Thyroid gland (tissue), 4 donors: ENCODE measurements around the gene PIGL.

Experiments used
- POLR2A ChIP-seq, 2 donors: fragments of 450-650 bp; IDR thresholded peaks; one replicate each; pipeline ENCODE4 v1.6.1; 2017; ENCODE audit warnings: antibody characterized with exemption in 2 of 2, mild to moderate bottlenecking in 2 of 2, moderate library complexity in 1 of 2
- TF ChIP-seq, protein P1 (sequence below), 6 experiments: fragments of 200-600 bp in 3 of 6; fragments of 450-650 bp in 3 of 6; sonication (generic) in 3 of 6; IDR thresholded peaks; one replicate each; pipeline ENCODE4 v1.5.1; 2016 to 2019; ENCODE audit warnings: antibody characterized with exemption in 6 of 6, mild to moderate bottlenecking in 2 of 6, inconsistent platforms in 1 of 6, moderate library complexity in 1 of 6

DNA sequence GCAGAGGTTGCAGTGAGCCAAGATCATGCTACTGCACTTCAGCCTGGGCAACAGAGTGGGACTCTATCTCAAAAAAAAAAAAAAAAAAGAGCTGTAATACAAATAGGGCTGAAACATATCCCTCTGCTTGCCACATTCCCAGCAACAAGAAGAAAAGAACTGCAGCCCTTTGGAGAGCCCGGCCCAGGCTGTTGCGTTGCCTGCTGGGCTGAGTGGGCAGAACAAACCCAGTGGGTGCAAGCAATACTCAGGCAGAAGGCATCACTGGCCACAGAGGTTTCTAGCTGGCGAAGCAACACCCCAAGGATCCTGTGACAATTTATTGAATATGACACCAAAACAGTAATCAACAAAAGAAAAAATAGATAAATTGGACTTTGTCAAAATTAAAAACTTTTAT, 44.0 kb downstream of the PIGL start:
- TF ChIP-seq, protein P1, sequence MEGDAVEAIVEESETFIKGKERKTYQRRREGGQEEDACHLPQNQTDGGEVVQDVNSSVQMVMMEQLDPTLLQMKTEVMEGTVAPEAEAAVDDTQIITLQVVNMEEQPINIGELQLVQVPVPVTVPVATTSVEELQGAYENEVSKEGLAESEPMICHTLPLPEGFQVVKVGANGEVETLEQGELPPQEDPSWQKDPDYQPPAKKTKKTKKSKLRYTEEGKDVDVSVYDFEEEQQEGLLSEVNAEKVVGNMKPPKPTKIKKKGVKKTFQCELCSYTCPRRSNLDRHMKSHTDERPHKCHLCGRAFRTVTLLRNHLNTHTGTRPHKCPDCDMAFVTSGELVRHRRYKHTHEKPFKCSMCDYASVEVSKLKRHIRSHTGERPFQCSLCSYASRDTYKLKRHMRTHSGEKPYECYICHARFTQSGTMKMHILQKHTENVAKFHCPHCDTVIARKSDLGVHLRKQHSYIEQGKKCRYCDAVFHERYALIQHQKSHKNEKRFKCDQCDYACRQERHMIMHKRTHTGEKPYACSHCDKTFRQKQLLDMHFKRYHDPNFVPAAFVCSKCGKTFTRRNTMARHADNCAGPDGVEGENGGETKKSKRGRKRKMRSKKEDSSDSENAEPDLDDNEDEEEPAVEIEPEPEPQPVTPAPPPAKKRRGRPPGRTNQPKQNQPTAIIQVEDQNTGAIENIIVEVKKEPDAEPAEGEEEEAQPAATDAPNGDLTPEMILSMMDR (IDR thresholded peaks at IDR 0.05) = no peak
- TF ChIP-seq POLR2A (IDR thresholded peaks at IDR 0.05) = no peak
